Measurements from ENCODE around the gene MLH3.

Gene MLH3

GRCh38 chr14:74981833-74982232 is 69.4 kb downstream of the MLH3 start:
- H4K20me1 ChIP-seq (ENCODE audit: insufficient read depth, low read length, poor library complexity, severe bottlenecking), result no peaks in the 10 kb centered on the region
- TF ChIP-seq CTCF (conservative IDR thresholded peaks at IDR 0.05; ENCODE audit: low read length) (no peak), EZH2phosphoT487 (IDR thresholded peaks at IDR 0.05; ENCODE audit: borderline replicate concordance) (no peak)
- H2AFZ ChIP-seq (ENCODE audit: low read length), result no peak overlapping the region
- no peaks in the 10 kb centered on the region for H3F3A ChIP-seq (ENCODE audit: low read depth)
- no peaks in the 10 kb centered on the region for H3K79me2 ChIP-seq (ENCODE audit: insufficient read depth, low read length)
- H3K4me1 ChIP-seq (ENCODE audit: insufficient read depth, low read length, poor library complexity, severe bottlenecking), result no peaks in the 10 kb centered on the region
- no peaks in the 10 kb centered on the region for H3K27me3 ChIP-seq (ENCODE audit: insufficient read depth, low read length, poor library complexity, severe bottlenecking)
- H3K9ac ChIP-seq (ENCODE audit: low read depth, low read length, poor library complexity, severe bottlenecking), result no peak overlapping the region
- no peak overlapping the region for H3K4me3 ChIP-seq (ENCODE audit: low read length, poor library complexity, severe bottlenecking)
- H3K9me3 ChIP-seq (ENCODE audit: insufficient read depth, low read depth, low read length), result no peaks in the 10 kb centered on the region
- no peak overlapping the region for H3K4me2 ChIP-seq (ENCODE audit: low read depth, low read length, poor library complexity, severe bottlenecking)
- H3K9me2 ChIP-seq (replicated peaks; ENCODE audit: low read depth, low read length), result no peaks in the 10 kb centered on the region
- H3K36me3 ChIP-seq (ENCODE audit: insufficient read depth, low read length), result no peaks in the 10 kb centered on the region

GRCh38 chr14:74981462-74981782 is 69.8 kb downstream of the MLH3 start:
- TF ChIP-seq EZH2phosphoT487 (IDR thresholded peaks at IDR 0.05; ENCODE audit: borderline replicate concordance) (no peak), CTCF (conservative IDR thresholded peaks at IDR 0.05; ENCODE audit: low read length) (no peak)
- H3K27me3 ChIP-seq (ENCODE audit: insufficient read depth, low read length, poor library complexity, severe bottlenecking), result no peaks in the 10 kb centered on the region
- H3K4me1 ChIP-seq (ENCODE audit: insufficient read depth, low read length, poor library complexity, severe bottlenecking), result no peaks in the 10 kb centered on the region
- H3K36me3 ChIP-seq (ENCODE audit: insufficient read depth, low read length), result no peaks in the 10 kb centered on the region
- H3K9me2 ChIP-seq (replicated peaks; ENCODE audit: low read depth, low read length), result no peaks in the 10 kb centered on the region
- H2AFZ ChIP-seq (ENCODE audit: low read length), result no peak overlapping the region
- no peaks in the 10 kb centered on the region for H3K79me2 ChIP-seq (ENCODE audit: insufficient read depth, low read length)
- no peak overlapping the region for H3K9ac ChIP-seq (ENCODE audit: low read depth, low read length, poor library complexity, severe bottlenecking)
- H4K20me1 ChIP-seq (ENCODE audit: insufficient read depth, low read length, poor library complexity, severe bottlenecking), result no peaks in the 10 kb centered on the region
- no peaks in the 10 kb centered on the region for H3K9me3 ChIP-seq (ENCODE audit: insufficient read depth, low read depth, low read length)
- no peak overlapping the region for H3K4me3 ChIP-seq (ENCODE audit: low read length, poor library complexity, severe bottlenecking)
- H3K4me2 ChIP-seq (ENCODE audit: low read depth, low read length, poor library complexity, severe bottlenecking), result no peak overlapping the region
- H3F3A ChIP-seq (ENCODE audit: low read depth), result no peaks in the 10 kb centered on the region

- no peaks in the 10 kb centered on the region for H3K79me2 ChIP-seq (ENCODE audit: insufficient read depth, low read length)
- no peak overlapping the region for H3K4me3 ChIP-seq (ENCODE audit: low read length, poor library complexity, severe bottlenecking)
- no peaks in the 10 kb centered on the region for H3K9me3 ChIP-seq (ENCODE audit: insufficient read depth, low read depth, low read length)
- no peaks in the 10 kb centered on the region for H3F3A ChIP-seq (ENCODE audit: low read depth)
- TF ChIP-seq CTCF (conservative IDR thresholded peaks at IDR 0.05; ENCODE audit: low read length) (no peak), EZH2phosphoT487 (IDR thresholded peaks at IDR 0.05; ENCODE audit: borderline replicate concordance) (no peak)
- no peaks in the 10 kb centered on the region for H3K4me1 ChIP-seq (ENCODE audit: insufficient read depth, low read length, poor library complexity, severe bottlenecking)
- no peaks in the 10 kb centered on the region for H3K9me2 ChIP-seq (replicated peaks; ENCODE audit: low read depth, low read length)
- no peaks in the 10 kb centered on the region for H3K36me3 ChIP-seq (ENCODE audit: insufficient read depth, low read length)
- no peak overlapping the region for H3K9ac ChIP-seq (ENCODE audit: low read depth, low read length, poor library complexity, severe bottlenecking)
- no peaks in the 10 kb centered on the region for H3K27me3 ChIP-seq (ENCODE audit: insufficient read depth, low read length, poor library complexity, severe bottlenecking)
- no peak overlapping the region for H3K4me2 ChIP-seq (ENCODE audit: low read depth, low read length, poor library complexity, severe bottlenecking)
- no peak overlapping the region for H2AFZ ChIP-seq (ENCODE audit: low read length)
- no peaks in the 10 kb centered on the region for H4K20me1 ChIP-seq (ENCODE audit: insufficient read depth, low read length, poor library complexity, severe bottlenecking)
Measured at GRCh38 chr14:74980731-74981461, 70.4 kb downstream of the MLH3 start.

All from Loucy (cell line).